Measurements from ENCODE around the gene HSPB1.
"Not testable (repeated sequence)": the region's sequence is repeated elsewhere in the genome, so short reads cannot be mapped to it uniquely, and the experiment has no call there.

HSPB1 gene

GRCh38 chr7:76308874-76309273, 6.4 kb downstream of the HSPB1 start:
- DNase-seq (ENCODE audit: low read depth, low spot score) = not testable (repeated sequence)

DNA sequence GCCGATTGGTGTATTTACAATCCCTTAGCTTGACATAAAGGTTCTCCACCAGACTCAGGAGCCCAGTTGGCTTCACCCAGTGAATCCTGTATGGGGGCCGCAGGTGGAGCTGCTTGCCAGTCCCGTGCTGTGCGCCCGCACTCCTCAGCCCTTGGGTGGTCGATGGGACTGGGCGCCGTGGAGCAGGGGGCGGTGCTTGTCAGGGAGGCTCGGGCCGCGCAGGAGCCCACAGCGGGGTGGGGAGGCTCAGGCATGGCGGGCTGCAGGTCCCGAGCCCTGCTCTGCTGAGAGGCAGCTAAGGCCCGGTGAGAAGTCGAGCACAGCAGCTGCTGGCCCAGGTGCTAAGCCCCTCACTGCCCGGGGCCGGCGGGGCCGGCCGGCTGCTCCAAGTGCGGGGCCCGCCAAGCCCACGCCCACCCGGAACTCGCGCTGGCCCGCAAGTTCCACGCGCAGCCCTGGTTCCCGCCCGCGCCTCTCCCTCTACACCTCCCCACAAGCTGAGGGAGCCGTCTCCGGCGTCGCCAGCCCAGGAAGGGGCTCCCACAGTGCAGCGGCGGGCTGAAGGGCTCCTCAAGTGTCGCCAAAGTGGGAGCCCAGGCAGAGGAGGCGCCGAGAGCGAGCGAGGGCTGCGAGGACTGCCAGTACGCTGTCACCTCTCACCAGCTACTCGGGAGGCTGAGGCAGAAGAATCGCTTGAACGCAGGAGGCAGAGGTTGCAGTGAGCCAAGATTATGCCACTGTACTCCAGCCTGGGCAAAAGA, 7.0 kb downstream of the HSPB1 start:
- not testable (repeated sequence) for DNase-seq (ENCODE audit: low read depth, low spot score)

GRCh38 chr7:76310102-76310957, 7.9 kb downstream of the HSPB1 start:
- DNase-seq (ENCODE audit: low read depth, low spot score) = no peak

- DNase-seq (ENCODE audit: low read depth, low spot score) = not testable (repeated sequence)
Measured at GRCh38 chr7:76311838-76312237, 9.4 kb downstream of the HSPB1 start.

GRCh38 chr7:76314042-76314721, 11.7 kb downstream of the HSPB1 start:
- DNase-seq (ENCODE audit: low read depth, low spot score) = peak; percentile 82

DNA sequence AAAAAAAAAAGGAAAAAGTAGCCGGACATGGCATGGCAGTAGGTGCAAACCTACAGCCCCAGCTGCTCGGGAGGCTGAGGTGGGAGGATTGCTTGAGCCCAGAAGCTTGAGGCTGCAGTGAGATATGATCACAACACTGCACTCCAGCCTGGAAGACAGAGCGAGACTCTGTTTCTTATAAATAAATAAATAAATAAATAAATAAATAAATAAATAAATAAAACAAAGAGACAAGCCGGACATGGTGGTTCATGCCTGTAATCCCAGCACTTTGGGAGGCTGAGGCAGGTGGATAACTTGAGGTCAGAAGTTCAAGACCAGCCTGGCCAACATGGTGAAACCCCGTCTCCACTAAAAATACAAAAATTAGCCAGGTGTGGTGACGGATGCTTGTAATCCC, 12.3 kb downstream of the HSPB1 start:
- DNase-seq (ENCODE audit: low read depth, low spot score) = not testable (repeated sequence)

DNA sequence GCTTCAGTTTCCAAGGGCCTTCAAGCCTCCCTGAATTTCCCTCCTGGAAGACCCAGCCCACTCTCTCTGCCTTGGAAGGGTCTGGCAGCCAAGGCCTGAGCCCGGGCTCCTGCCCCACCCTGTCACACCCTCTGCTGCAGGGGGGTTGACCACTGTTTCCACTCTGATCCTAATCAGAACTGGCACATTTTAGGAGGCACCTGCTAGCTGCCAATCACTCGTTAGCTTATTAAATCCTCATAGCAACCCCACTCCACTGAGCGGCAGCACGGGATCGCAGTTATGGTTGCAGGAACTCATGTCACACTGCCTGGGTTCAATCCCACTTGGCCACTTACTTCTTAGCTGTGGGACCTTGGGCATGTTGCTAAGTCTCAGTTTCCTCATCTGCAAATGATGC, 12.9 kb downstream of the HSPB1 start:
- DNase-seq (ENCODE audit: low read depth, low spot score) = no peak

- no peak for DNase-seq (ENCODE audit: low read depth, low spot score)
Measured at GRCh38 chr7:76316984-76317781, 14.7 kb downstream of the HSPB1 start.

DNA sequence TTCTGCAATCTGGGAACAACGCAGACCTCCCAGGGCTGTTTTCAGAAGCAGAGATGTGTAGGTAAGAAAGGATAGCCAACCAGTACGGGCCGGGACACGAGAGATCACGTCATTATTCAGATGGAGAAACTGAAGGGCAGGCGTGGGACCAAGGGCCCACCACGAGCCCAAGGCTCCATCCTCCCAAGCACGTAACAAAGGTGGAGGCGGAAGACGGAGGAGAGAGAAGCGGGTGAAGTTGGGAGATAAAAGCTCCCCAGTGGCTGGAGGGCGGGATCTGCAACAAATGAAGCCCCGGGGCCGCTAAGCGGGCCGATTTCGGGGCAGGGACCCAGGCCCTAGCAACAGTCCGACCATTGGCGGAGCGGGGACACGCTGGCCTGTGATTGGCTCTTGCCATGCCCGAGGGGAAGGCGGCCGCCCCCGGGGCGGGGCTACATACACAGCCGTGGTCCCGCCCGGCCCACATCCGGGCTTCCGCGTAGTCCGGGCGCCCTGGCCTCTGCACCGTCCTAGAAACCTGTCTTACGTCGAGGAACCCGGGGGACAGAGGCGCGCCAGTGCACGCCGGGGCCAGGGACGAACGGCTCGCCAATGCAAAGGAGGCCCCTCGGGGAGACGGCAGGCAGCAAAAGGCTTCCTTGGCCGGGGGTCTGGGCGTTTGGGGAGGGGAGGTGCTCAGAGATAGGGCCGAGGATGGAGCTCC, 15.5 kb downstream of the HSPB1 start:
- peak; percentile 95 for DNase-seq (ENCODE audit: low read depth, low spot score)

DNA sequence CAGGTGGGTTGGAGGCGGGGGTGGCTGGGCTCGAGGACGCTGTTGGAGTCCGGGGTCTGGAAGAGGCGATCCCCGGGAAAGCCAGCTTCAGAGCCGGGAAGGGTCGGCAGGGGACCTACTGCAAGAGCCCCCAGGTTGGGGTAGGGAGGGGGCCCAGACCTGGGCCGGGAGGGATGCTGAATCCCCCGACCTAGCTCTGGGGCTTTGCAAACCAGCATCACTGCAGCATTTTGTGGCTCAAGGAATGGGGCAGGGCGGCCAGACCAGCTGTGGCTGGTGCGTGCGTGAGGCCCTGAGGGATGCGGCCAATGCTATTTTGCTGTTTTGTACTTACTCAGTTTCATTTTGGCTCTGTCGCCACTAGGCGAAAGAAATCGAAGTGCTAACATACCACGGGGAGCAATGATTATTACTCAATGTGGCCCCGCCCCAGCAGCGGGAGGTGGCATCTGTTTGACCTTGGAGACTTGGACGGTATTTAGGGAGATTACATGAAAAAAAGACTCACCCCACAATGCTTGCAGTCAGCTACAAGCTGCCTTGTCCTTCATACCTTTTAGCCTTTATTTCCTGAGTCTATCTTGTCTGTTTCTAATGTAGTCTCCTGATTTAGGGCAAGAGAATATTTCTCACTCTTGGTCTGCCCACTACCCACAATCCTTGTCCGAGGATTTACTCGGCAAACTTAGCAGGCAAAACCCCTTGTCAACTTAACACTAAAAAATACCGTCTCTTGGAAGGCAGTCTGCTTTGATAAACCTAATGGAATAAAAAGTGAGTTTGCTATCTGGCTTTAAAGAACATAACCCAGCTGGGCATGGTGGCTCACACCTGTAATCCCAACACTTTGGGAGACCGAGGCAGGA, 16.2 kb downstream of the HSPB1 start:
- no peak for DNase-seq (ENCODE audit: low read depth, low spot score)

DNA sequence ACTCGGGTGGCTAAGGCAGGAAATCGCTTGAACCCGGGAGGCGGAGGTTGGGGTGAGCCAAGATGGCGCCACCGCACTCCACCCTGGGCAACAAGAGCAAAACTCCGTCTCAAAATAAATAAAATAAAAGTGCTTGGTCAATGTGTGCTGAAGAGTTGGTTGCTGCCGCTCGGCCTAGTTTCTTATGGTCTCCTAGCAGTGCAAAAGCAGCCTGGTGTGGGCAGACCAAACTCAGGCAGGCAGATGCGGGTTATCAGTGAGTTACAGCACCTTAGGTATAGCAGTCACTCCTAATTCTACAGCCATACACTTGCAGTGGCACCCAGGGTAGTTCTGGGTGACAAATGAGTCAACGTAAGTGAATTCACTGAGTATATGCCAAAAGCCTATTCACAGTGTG, 22.6 kb downstream of the HSPB1 start:
- DNase-seq (ENCODE audit: low read depth, low spot score) = no peak

- DNase-seq (ENCODE audit: low read depth, low spot score) = no peak
Measured at GRCh38 chr7:76325811-76326210, 23.3 kb downstream of the HSPB1 start.

DNA sequence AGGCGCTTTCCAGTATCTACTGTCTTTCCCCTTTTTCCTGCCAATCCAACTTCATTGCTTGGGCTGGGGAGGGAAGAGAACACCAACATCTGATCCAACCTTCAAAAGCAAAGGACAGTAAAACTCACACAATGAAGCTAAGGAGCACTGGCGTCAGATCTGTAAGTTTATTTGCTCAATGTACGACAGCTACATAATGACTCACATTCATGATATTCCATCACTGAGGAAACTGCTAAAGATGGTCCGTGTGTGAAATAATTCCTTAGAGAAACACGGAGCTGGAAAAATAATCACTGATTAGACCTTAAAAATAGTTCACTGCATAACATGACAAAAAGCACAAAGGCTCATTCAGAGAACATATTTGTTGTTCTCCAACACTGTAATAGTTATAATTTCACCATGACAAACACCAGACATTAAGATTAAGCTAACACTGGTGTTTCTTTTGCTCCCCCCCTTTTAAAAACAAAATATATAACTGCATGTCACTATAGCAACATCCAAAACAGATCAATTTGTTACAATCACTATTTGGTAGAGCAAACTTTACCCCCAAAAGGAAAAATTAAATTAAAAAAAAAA, 24.3 kb downstream of the HSPB1 start:
- DNase-seq (ENCODE audit: low read depth, low spot score) = no peak

- no peak for DNase-seq (ENCODE audit: low read depth, low spot score)
Measured at GRCh38 chr7:76327610-76328009, 25.1 kb downstream of the HSPB1 start.

DNA sequence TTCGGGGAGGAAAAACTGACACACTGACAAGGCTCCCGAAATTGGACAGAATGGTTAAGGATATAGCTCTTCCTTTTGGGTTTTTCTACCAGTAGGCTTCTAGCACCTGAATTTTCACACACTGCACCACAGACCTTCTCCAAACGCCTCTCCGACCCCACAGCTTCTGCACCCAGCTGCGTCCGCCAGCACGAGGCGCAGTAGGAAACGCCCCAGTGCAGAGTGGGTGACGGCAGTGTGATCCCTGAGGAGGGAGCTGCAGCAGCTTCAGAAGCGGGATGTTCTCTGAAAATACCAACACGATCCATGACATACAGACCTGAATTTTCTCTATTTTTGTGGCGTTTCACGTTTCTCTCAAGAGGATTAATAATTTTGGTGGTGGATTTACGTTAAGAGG, 25.9 kb downstream of the HSPB1 start:
- no peak for DNase-seq (ENCODE audit: low read depth, low spot score)

- DNase-seq (ENCODE audit: low read depth, low spot score) = no peak
Measured at GRCh38 chr7:76329479-76329878, 27.0 kb downstream of the HSPB1 start.

DNA sequence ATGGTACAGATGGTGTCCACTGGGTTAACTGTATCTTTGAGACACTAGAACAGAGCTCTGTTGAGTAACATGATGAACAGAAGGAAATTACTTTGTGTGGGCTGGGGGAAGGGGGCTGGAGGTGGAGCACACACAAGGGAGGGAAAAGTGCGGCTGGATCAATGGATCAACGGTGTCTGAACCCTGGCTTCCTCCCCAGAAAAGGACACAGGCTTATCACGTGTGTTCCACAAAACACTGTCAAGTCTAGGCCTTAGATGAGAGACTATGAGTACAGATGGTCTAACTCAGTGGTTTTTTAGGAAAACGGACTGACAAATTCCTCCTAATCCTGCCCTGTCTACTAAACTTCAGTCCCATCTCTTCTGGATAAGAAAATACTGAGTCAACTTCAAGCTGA, 27.8 kb downstream of the HSPB1 start:
- DNase-seq (ENCODE audit: low read depth, low spot score) = no peak

- no peak for DNase-seq (ENCODE audit: low read depth, low spot score)
Measured at GRCh38 chr7:76330673-76331072, 28.2 kb downstream of the HSPB1 start.

GRCh38 chr7:76332078-76332477, 29.6 kb downstream of the HSPB1 start:
- DNase-seq (ENCODE audit: low read depth, low spot score) = no peak
